NCI-H128 (cell line): ENCODE results near the gene HNRNPA1.
A peak's percentile ranks its signal among the peaks of the same experiment; 100 is the strongest.
"Not testable (repeated sequence)": the region's sequence is repeated elsewhere in the genome, so short reads cannot be mapped to it uniquely, and the experiment has no call there.

Experiments used
- DNase-seq: peaks from one replicate; lab custom pipeline; 2025; ENCODE audit not compliant: unreplicated experiment; lab: John Stamatoyannopoulos, UW

The HNRNPA1 gene

GRCh38 chr12:54296393-54297099 is 16.0 kb downstream of the HNRNPA1 start:
- no peak for DNase-seq

- DNase-seq = no peak
These were observed 18.4 kb downstream of the HNRNPA1 start for GRCh38 chr12:54298904-54299303.

- no peak for DNase-seq
These were observed 19.1 kb downstream of the HNRNPA1 start for GRCh38 chr12:54299515-54300224.

- DNase-seq = no peak
These were observed 19.8 kb downstream of the HNRNPA1 start for GRCh38 chr12:54300225-54300731.

- DNase-seq = peak; percentile 20
These were observed 20.4 kb downstream of the HNRNPA1 start, which contains the start of gene NFE2 for GRCh38 chr12:54300732-54301427. Gene NFE2, minus strand, starts transcription at chr12:54301015. Its CDS starts 5,767 bp downstream, at chr12:54295248.

GRCh38 chr12:54301428-54302048 is 21.0 kb downstream of the HNRNPA1 start:
- no peak for DNase-seq

GRCh38 chr12:54303640-54304039 is 23.1 kb downstream of the HNRNPA1 start:
- no peak for DNase-seq

GRCh38 chr12:54304187-54304810 is 23.8 kb downstream of the HNRNPA1 start:
- DNase-seq = no peak

- no peak for DNase-seq
These were observed 26.6 kb downstream of the HNRNPA1 start for GRCh38 chr12:54306925-54307741.

- DNase-seq = no peak
These were observed 30.5 kb downstream of the HNRNPA1 start for GRCh38 chr12:54311051-54311450.

GRCh38 chr12:54312309-54312708 is 31.8 kb downstream of the HNRNPA1 start:
- not testable (repeated sequence) for DNase-seq

GRCh38 chr12:54321363-54321762 is 40.8 kb downstream of the HNRNPA1 start:
- no peak for DNase-seq

- DNase-seq = peak; percentile 97
These were observed 44.3 kb downstream of the HNRNPA1 start, which contains the start of gene COPZ1 for GRCh38 chr12:54324617-54325441. Gene COPZ1, plus strand, starts transcription at chr12:54325131. Its CDS starts 33 bp downstream, at chr12:54325164.

- DNase-seq = not testable (repeated sequence)
These were observed 45.0 kb downstream of the HNRNPA1 start for GRCh38 chr12:54325442-54326109.

GRCh38 chr12:54328595-54329337 is 48.2 kb downstream of the HNRNPA1 start:
- no peak for DNase-seq

- DNase-seq = no peak
These were observed 49.2 kb downstream of the HNRNPA1 start for GRCh38 chr12:54329759-54330158.

- no peak for DNase-seq
These were observed 49.9 kb downstream of the HNRNPA1 start for GRCh38 chr12:54330442-54330841.

GRCh38 chr12:54331461-54331860 is 50.9 kb downstream of the HNRNPA1 start:
- no peak for DNase-seq
